K562 treated with DMSO at 1 percent for 48 hours (cell line): ENCODE data around the gene CDO1. TPM values are rescaled to one million over a fixed set of nuclear protein-coding genes. Genes with fewer than 3 reads are reported as not detected.

Experiments used
- total RNA-seq: library from RNA; unstranded; fragments of 300-600 nt; gene quantifications from 2 replicates; pipeline ENCODE4 v1.2.3, GENCODE V29; 2022; ENCODE audit warnings: low replicate concordance; ENCODE audit errors: extremely low read depth

The CDO1 gene
- total RNA-seq = not detected in 2 replicates

GRCh38 chr5:115816226-115817081 is at the start of gene CDO1:
CDO1 (minus strand) TSS chr5:115816659; CDS start chr5:115816397, 262 bp downstream.

GRCh38 chr5:115841382-115842088 is 25.1 kb upstream of the CDO1 start, which contains the start of the genes AP3S1 and ATG12:
AP3S1 (plus strand) TSS chr5:115841935; CDS start chr5:115842038, 103 bp downstream.
ATG12 (minus strand) TSS chr5:115841565; CDS start chr5:115841552, 13 bp downstream.

Other genes with a start within 250 kb of the CDO1 start
- gene TICAM2, start 214.2 kb downstream of the CDO1 start, total RNA-seq = not detected in 2 replicates
- gene TMED7, start 190.6 kb downstream of the CDO1 start, total RNA-seq = not detected in 2 replicates
- gene ATG12, start 24.9 kb upstream of the CDO1 start, total RNA-seq = not detected in 2 replicates
- not detected in 2 replicates for gene AP3S1, start 25.3 kb upstream of the CDO1 start, total RNA-seq
- gene LVRN, start 145.8 kb upstream of the CDO1 start, total RNA-seq = not detected in 2 replicates
- not detected in 2 replicates for gene ARL14EPL, start 215.8 kb upstream of the CDO1 start, total RNA-seq